Left cardiac atrium (tissue), 4 donors: ENCODE results near the gene UGT1A3. TPM values are rescaled to one million over a fixed set of nuclear protein-coding genes. Genes with fewer than 3 reads are reported as not detected.
A peak's percentile ranks its signal among the peaks of the same experiment; 100 is the strongest.

Experiments used
- ATAC-seq, 2 donors: fragments of 200-7000 bp; cut with Tn5 transposase; one replicate each; pipeline ENCODE4 v1.9.1; 2020; ENCODE audit warnings: mild to moderate bottlenecking in 2 of 2, moderate library complexity in 2 of 2
- DNase-seq: peaks from one replicate; pipeline ENCODE4 v3.0.0-alpha.2; 2020
- intact Hi-C, 2 donors: fragments of 100-400 bp; cut with DNase I; formaldehyde crosslinking; loops; one replicate each; pipeline versions ENCODE4 v1.14.1 to v1.15.1; 2022 to 2023
- total RNA-seq, 2 donors: library from RNA; stranded (reverse); fragmentation: NEBNext Ultra II Directional; extraction: Animal tissue kit (Norgen Biotek cat#: 25700); gene quantifications; one replicate each; pipeline ENCODE4 v1.2.1, GENCODE V29; 2021
- donor health status: DM: no; HTN: yes; CAD: no.
- donor health status: DM: no; HTN: yes; CAD: no; lungs with severe emphysema.
- donor health status: DM: yes; HTN: yes; CAD: no.
- donor health status: Dilated cardiomyopathy.

The UGT1A3 gene
- total RNA-seq, 2 donors from 2014 or later, result not detected

GRCh38 chr2:233789554-233789953, 60.7 kb downstream of the UGT1A3 start:
- DNase-seq (no peak), ATAC-seq (no peak)
- intact Hi-C loops, result no loop called here

GRCh38 chr2:233791151-233791882, 62.5 kb downstream of the UGT1A3 start:
- intact Hi-C loops, result no loop called here
- no peak for DNase-seq
- ATAC-seq, result no peak

- intact Hi-C loops, result no loop called here
- DNase-seq, result no peak
- no peak for ATAC-seq
Measured at GRCh38 chr2:233791883-233792329, 63.1 kb downstream of the UGT1A3 start.

GRCh38 chr2:233792720-233793119, 63.9 kb downstream of the UGT1A3 start:
- ATAC-seq, result no peak
- no peak for DNase-seq
- intact Hi-C loops, result no loop called here

DNA sequence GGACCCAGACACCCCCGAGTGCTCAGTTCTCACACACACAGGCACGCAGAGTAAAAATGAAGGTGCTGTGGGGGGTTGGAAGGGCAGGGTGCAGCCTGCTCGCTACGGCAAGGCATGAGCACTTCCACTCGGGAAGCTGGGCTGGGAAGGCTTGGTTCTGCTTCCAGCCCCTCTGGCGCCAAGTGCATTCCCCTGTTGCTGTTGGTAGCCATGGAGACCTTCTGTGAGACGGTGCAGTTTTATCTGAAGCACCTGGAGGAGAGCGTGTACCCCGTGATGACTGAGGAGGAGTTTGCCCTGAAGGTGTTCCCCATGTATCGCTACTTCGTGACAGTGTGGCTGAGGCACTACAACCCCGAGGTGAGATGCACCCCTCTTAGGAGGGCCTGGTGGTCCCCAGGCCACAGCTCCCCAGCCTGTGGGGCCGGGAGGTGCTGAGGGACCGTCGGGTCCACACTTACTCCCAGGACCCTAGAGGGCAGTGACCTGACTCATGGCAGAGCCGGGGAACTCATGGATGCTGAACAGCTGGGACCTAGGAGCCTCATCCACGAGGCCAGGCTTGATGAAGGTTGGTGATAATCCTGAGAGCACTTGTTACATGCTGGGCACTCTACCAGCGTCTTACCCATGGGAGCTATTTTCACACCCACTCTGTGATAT, 64.8 kb downstream of the UGT1A3 start:
- peak in 1 of 2 donors; percentile 23 for ATAC-seq
- intact Hi-C loops, result no loop called here

DNA sequence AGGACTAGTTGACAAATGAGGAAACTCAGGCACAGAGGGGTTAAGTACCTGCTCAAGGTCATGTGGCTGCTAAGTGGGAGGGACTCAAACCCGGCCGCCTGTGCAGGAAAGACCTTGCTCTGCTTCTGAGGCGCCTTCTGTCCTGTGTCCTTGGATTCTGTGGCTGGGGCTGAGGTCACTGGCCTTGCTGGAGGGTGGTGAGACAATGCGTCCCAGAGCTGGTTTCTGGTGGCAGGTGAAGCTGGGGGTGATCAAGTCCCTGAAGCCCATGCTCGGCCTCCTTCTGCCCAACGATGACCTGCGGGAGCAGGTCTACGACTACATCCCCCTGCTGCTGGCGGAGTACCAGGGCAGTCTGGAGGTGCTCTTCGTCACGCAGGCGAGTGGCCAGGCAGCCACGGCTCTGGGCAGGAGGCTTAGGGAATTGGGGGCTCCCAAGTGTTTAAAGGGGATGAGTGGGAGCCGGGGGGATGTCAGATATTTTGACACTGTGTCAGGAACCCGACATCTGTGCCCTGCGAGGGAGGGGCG, 65.4 kb downstream of the UGT1A3 start:
- no peak for ATAC-seq
- intact Hi-C loops, result no loop called here
- DNase-seq, result no peak

More for the DNA sequence above, 64.8 kb downstream of the UGT1A3 start:
- no peak for DNase-seq

DNA sequence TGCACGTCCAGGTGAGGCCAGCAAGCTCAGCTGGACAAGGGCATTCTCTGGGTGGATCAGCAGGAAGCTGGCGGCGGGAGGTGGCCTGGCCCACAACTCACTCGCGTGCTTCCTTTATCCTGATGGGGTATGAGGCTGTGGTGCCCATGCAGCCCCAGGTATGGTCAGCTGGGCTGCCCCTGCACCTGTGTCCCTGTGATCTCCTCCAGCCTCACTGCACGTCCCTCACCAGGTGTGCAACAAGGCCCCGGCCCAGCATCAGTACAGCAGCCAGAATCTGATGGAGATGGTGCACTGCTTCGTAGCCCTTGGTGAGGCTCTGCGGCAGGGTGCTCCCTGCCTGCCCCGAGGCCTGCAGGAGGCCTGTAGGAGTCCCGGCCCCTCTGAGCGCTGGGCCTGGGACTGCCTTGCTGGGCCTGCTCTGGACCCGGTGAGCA, 66.9 kb downstream of the UGT1A3 start:
- no peak for ATAC-seq
- intact Hi-C loops, result no loop called here

GRCh38 chr2:233796254-233796653, 67.4 kb downstream of the UGT1A3 start:
- DNase-seq (no peak), ATAC-seq (no peak)
- intact Hi-C loops, result no loop called here

More for the DNA sequence above, 66.9 kb downstream of the UGT1A3 start:
- DNase-seq, result no peak

- DNase-seq (no peak), ATAC-seq (no peak)
- intact Hi-C loops, result no loop called here
Measured at GRCh38 chr2:233798335-233799086, 69.7 kb downstream of the UGT1A3 start.

- DNase-seq (no peak), ATAC-seq (no peak)
- intact Hi-C loops, result no loop called here
Measured at GRCh38 chr2:233799087-233799665, 70.3 kb downstream of the UGT1A3 start.

GRCh38 chr2:233799716-233800115, 70.9 kb downstream of the UGT1A3 start:
- ATAC-seq, result no peak
- intact Hi-C loops, result no loop called here
- no peak for DNase-seq

DNA sequence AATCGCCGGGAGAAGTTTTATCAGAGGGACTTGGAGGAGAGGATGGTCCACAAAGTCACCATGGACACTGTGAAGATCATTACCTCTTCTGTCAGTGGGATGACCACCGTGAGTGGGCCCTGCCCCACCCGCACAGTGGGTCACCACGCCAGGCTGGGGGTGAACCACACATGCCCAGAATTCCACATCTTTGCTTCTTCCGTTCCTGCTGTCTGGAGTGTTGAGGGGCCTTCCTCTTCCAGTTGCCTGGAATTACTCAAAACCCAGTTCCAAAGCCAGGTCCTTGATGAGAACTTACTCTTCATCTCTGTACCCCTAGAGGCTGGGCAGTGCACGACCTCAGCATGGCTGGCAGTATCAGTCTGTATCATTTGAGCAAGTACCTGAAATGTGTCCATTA, 71.4 kb downstream of the UGT1A3 start:
- no peak for DNase-seq
- intact Hi-C loops, result no loop called here
- ATAC-seq, result no peak

DNA sequence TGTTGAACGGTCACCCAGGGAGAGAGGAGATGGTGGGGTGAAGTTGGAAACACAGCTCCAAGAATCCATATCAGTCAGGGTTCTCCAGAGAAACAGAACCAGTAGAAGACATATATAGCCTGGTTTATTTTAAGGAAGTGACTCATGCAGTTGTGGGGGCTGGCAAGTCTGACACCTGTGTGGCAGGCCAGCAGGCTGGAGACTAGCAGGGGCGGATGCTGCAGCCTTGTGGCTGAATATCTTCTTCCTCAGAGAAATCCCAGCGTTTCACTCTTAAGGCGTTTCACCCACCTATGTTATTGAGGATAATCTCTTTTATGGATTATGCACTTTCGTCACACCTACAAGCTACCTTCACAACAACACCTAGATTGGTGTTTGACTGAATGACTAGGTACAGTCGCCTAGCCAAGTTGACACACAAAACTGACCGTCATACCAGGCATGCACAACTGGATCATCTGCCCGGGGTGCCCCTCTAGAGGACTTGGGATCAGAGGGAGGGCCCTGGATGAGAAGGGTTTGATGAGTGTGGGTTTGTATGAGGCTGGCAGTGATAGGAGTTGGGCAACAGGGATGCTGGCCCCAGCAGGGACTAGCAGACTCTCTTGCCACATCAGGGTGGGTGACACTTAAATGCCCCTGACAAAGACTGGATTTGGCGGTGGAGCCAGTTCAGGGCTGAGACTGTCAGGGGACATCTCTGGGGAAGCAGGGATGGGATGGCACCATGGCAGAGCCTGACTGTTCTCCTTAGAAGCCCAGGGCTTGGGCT, 72.7 kb downstream of the UGT1A3 start:
- no peak for DNase-seq
- intact Hi-C loops, result no loop called here
- no peak for ATAC-seq

DNA sequence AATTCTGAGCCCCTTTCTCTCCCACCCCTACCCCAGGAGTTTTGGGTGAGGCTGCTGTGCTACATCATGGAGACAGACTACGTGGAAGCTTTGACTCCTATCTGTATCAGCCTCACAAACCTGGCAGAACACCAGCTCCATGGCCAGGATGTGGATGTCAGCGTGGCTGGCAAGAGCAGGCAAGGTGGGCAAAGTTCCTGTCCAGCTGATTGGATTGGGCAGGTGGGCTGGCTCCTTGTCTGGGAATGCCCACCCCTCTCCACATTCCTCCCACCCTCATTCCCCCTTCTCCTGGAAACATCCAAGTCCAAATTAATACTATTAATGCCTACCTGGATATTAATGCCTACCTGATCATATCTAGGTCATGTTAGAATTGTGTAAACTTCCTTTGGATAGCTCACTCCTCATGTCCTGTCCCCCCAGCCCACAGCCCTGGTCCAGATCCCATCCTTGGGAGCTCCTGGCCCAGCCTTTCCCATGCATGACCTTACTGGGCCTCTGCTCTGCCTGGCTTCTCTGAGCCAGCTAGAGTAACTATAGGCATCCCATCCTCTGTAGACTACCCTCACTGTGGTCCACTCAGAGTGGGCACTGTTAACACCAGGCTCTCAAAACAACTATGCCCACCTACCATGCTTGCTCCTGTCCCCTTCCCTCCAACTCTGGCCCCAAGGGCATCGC, 73.4 kb downstream of the UGT1A3 start:
- intact Hi-C loops, result no loop called here
- ATAC-seq, result no peak
- DNase-seq, result no peak

- ATAC-seq (no peak), DNase-seq (no peak)
- intact Hi-C loops, result no loop called here
Measured at GRCh38 chr2:233803292-233803911, 74.6 kb downstream of the UGT1A3 start.

- intact Hi-C loops, result no loop called here
- no peak for DNase-seq
- ATAC-seq, result no peak
Measured at GRCh38 chr2:233803994-233804393, 75.2 kb downstream of the UGT1A3 start.

- ATAC-seq (no peak), DNase-seq (no peak)
- intact Hi-C loops, result no loop called here
Measured at GRCh38 chr2:233807215-233807865, 78.5 kb downstream of the UGT1A3 start.
